Epithelial cell of esophagus (primary cell): ENCODE results near the gene NTSR2.

Source experiments
- DNase-seq: peaks from one replicate; pipeline ENCODE4 v3.0.0; 2010; ENCODE audit warnings: low read depth
- H3K4me3 ChIP-seq: 2 replicates; pipeline ENCODE4 v1.5.1; 2011; ENCODE audit warnings: mild to moderate bottlenecking, low read length, control low read depth
- TF ChIP-seq, protein P1 (sequence below): IDR thresholded peaks from 2 replicates; pipeline ENCODE4 v1.5.1; 2011; ENCODE audit warnings: low read depth, mild to moderate bottlenecking, low read length, control low read depth, inconsistent platforms; ENCODE audit not compliant: insufficient read depth; ENCODE audit errors: missing control alignments

Gene NTSR2

DNA sequence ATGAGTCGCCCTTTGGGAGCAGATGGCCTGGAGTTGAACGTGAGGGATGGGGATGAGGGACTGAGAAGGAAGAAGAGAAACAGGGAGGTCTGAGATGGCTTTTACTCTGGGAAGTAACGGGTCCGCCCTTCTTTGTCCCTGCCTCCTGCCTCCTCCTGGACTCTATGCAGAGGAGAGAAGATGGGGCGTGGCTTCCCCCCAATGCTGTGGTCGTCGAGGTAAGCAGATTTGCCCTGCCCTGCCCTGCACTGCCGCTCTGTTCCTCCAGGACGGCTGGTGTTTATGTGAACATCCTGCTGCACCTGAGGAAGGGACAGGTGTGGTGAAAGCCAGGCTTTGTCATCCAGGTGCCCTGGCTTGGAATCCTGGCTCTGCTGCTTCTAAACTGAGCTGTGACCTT, 13.5 kb upstream of the NTSR2 start:
- no peak for DNase-seq
- TF ChIP-seq, protein P1, sequence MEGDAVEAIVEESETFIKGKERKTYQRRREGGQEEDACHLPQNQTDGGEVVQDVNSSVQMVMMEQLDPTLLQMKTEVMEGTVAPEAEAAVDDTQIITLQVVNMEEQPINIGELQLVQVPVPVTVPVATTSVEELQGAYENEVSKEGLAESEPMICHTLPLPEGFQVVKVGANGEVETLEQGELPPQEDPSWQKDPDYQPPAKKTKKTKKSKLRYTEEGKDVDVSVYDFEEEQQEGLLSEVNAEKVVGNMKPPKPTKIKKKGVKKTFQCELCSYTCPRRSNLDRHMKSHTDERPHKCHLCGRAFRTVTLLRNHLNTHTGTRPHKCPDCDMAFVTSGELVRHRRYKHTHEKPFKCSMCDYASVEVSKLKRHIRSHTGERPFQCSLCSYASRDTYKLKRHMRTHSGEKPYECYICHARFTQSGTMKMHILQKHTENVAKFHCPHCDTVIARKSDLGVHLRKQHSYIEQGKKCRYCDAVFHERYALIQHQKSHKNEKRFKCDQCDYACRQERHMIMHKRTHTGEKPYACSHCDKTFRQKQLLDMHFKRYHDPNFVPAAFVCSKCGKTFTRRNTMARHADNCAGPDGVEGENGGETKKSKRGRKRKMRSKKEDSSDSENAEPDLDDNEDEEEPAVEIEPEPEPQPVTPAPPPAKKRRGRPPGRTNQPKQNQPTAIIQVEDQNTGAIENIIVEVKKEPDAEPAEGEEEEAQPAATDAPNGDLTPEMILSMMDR: no peak
- no peak overlapping the region for H3K4me3 ChIP-seq

DNA sequence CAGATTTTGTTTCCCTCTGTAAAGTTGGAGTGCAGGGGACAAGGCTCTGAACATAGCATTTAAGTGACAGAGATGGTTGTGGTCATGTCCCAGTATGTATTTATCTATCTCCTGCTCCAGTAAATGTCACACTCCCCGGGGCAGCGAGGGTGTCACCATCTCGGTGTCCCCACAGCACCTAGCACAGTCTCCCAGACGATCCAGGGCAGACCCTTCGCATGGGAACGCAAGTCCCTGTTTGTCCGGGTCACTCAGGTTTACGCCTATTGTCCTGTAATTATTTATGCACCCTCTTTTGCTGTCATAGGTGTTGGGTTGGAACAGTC, 12.6 kb upstream of the NTSR2 start:
- no peak for DNase-seq
- no peak overlapping the region for H3K4me3 ChIP-seq
- TF ChIP-seq, protein P1: no peak

- H3K4me3 ChIP-seq: no peak overlapping the region
- TF ChIP-seq, protein P1: peak; percentile 90
- peak; percentile 50 for DNase-seq
These were observed 12.0 kb upstream of the NTSR2 start for GRCh38 chr2:11681722-11682589.

GRCh38 chr2:11680901-11681721, 11.1 kb upstream of the NTSR2 start:
- TF ChIP-seq, protein P1: no peak
- no peak for DNase-seq
- no peak overlapping the region for H3K4me3 ChIP-seq

DNA sequence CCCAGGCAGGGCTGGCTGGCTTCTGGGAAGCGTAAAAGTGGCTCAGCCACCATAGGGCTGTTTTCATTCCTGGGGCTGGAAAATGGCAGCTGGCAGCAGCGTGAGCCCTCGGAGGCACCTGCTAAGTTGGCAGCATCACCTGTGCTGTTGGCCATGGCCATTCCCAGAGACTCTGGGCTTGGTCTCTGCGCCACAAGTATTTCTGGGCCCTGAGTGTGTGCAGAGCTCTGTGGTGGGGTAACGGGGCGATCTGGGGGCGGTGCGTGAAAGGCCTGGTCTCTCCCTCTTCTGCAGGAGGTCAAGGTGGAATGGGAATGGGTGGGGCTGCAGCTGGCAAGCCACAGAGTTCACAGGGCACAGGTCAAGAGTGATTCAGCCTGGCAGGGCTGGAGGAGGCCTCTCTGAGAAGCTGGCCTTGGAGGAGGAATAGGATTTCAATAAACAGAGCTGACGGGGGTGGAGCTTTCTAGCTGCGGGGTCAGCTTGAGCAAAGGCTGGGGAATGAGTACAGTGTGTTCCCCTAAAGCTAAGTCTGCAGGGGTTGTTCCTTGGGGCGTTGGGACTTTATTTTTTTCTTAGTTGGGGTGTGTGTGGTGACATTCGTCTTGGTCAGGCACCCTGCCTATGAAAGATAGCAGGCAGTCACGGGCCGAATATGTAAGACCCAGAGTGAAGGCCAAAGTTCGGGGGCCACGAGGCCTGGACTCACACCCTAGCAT, 10.3 kb upstream of the NTSR2 start:
- no peak overlapping the region for H3K4me3 ChIP-seq
- TF ChIP-seq, protein P1: no peak
- no peak for DNase-seq

GRCh38 chr2:11679486-11680181, 9.6 kb upstream of the NTSR2 start:
- TF ChIP-seq, protein P1: no peak
- DNase-seq: no peak

More at GRCh38 chr2:11679486-11680181, 9.6 kb upstream of the NTSR2 start:
- no peak overlapping the region for H3K4me3 ChIP-seq
